Karpas-422 (cell line): Measurements from ENCODE around the gene RPL3. TPM values are rescaled to one million over a fixed set of nuclear protein-coding genes. Genes with fewer than 3 reads are reported as not detected.
A peak's percentile ranks its signal among the peaks of the same experiment; 100 is the strongest.

Source experiments
- DNase-seq: peaks from one replicate; pipeline ENCODE4 v3.0.0-alpha.2; 2015
- H2AFZ ChIP-seq: fragments of 200-600 bp; sonication (generic); 2 replicates; pipeline ENCODE4 v1.6.1; 2014; ENCODE audit warnings: antibody characterized with exemption, low read length, mixed read lengths
- H3K27ac ChIP-seq: fragments of 200-600 bp; sonication (generic); 2 replicates; pipeline ENCODE4 v1.5.1; 2014; ENCODE audit warnings: mild to moderate bottlenecking, low read length, moderate library complexity
- H3K27me3 ChIP-seq: fragments of 200-600 bp; sonication (generic); 2 replicates; pipeline ENCODE4 v1.6.1; 2014; ENCODE audit warnings: low read length, mixed read lengths
- H3K36me3 ChIP-seq: fragments of 200-600 bp; sonication (generic); 2 replicates; pipeline ENCODE4 v1.6.1; 2014; ENCODE audit warnings: low read length, mixed read lengths; ENCODE audit not compliant: insufficient read depth
- H3K4me1 ChIP-seq: fragments of 200-600 bp; sonication (generic); 2 replicates; pipeline ENCODE4 v1.6.1; 2014; ENCODE audit warnings: mild to moderate bottlenecking, low read length, mixed read lengths
- H3K4me2 ChIP-seq: fragments of 200-600 bp; sonication (generic); 2 replicates; pipeline ENCODE4 v1.6.1; 2014; ENCODE audit warnings: low read length, low read depth, mild to moderate bottlenecking; ENCODE audit not compliant: poor library complexity, severe bottlenecking
- H3K4me3 ChIP-seq: fragments of 200-600 bp; sonication (generic); 2 replicates; pipeline ENCODE4 v1.5.1; 2014; ENCODE audit warnings: mild to moderate bottlenecking, antibody characterized with exemption, low read length, mixed read lengths
- H3K79me2 ChIP-seq: fragments of 200-600 bp; sonication (generic); 2 replicates; pipeline ENCODE4 v1.6.1; 2014; ENCODE audit warnings: mild to moderate bottlenecking, low read length, mixed read lengths
- H3K9ac ChIP-seq: fragments of 200-600 bp; sonication (generic); 2 replicates; pipeline ENCODE4 v1.6.0; 2014; ENCODE audit warnings: low read length
- H3K9me2 ChIP-seq: fragments of 200-600 bp; sonication (generic), shearing (Covaris generic); replicated peaks from 2 replicates; pipeline ENCODE4 v1.6.0; 2014; ENCODE audit warnings: mild to moderate bottlenecking, low read length, moderate library complexity; ENCODE audit not compliant: insufficient read depth
- H3K9me3 ChIP-seq: fragments of 300-700, 200-600 bp; sonication (generic); 2 replicates; pipeline ENCODE4 v1.6.1; 2014; ENCODE audit warnings: low read length, mixed read lengths
- H4K20me1 ChIP-seq: fragments of 200-600 bp; sonication (generic); 2 replicates; pipeline ENCODE4 v1.6.1; 2014; ENCODE audit warnings: mild to moderate bottlenecking, antibody characterized with exemption, low read length, low read depth; ENCODE audit not compliant: insufficient read depth
- total RNA-seq: library from RNA; depleted of rRNA; stranded (reverse); fragments of >200 nt; shearing (Covaris generic); gene quantifications from 2 replicates; pipeline ENCODE4 v1.2.3, GENCODE V29; 2014; ENCODE audit warnings: low replicate concordance; rRNA removed

RPL3 gene
- 1,770 and 3,552 TPM in 2 replicates for total RNA-seq

DNA sequence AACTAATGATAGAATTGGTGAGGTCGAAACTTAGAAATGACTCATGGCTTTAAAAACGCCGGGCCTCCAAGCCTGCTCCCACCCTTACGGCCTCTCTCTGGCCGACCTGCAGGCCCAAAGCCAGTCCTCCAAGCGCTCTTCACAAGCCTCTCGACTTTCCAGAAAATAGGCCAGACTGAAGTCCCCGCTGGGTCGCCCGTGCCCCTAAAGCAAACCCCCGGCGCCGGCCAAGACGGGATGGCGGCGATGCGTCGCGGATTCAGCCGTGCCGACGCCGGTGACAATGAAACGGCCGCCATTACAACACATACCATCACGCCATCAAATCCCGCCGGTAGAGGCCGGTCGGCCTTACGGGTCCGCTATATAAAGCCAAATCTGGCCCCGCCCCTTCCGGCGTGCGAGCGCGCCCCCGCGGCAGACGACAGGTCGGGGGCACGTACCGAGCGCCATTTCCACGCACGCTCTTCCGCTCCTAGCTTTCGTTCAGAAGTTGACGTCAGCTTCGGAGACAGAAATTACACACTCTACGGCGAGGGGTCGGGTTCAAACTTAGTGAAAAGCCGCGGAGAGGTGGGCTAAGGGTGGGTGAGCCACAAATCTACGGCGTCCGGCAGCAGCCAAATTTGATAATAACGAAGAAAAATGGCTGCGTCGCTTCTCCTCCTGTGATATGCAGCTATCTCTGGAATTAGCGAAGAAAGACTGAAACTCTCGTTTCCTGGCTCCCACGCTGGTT lies at the start of gene RPL3:
RPL3 (minus strand) TSS at position 340 of the 739 bp plus-strand sequence; CDS start at position 314, 26 bp downstream.
- Histone ChIP-seq H3K4me3 (peak within 1 kb of the TSS; percentile 81), H3K27me3 (no peaks in the 10 kb centered on the region), H3K4me1 (peaks cover 36% of the 10 kb centered on the region), H4K20me1 (peaks cover 47% of the 10 kb centered on the region), H3K27ac (peak within 1 kb of the TSS; percentile 95), H3K4me2 (peak within 1 kb of the TSS; percentile 99), H3K9me3 (no peaks in the 10 kb centered on the region), H3K36me3 (peaks cover 45% of the 10 kb centered on the region), H3K79me2 (peaks cover 37% of the 10 kb centered on the region), H3K9me2 (no peaks in the 10 kb centered on the region), H2AFZ (peak within 1 kb of the TSS; percentile 100), H3K9ac (peak within 1 kb of the TSS; percentile 99)
- DNase-seq, result peak; percentile 99

DNA sequence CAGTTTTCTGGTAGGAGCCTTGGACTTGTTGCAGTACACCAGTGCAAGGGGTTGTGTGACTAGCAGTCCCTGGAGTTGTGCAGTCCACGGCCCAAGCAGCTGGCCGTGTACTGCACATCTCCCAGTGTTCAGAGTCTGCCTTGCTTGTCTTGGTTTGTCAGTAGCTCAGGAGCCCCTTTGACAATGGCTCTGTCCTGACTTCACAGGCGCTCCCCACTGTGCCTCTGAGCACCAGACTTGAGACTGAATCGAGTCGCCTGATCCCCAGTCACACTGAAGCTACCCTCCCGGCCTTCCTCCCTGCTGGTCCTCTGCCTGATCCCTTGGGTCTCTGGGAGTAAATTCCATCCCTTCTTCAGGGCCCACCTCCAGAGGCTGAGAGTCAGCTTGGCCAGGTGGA lies 49.8 kb upstream of the RPL3 start:
- H3K4me2 ChIP-seq, result no peak overlapping the region
- peaks cover 38% of the 10 kb centered on the region for H3K4me1 ChIP-seq
- peaks cover 41% of the 10 kb centered on the region for H3K79me2 ChIP-seq
- H3K27me3 ChIP-seq, result no peaks in the 10 kb centered on the region
- no peak for DNase-seq
- H3K27ac ChIP-seq, result no peak overlapping the region; the same call in 1 of the 2 replicates
- peaks cover 3% of the 10 kb centered on the region; the same call in 1 of the 2 replicates for H3K9me3 ChIP-seq
- no peak overlapping the region for H2AFZ ChIP-seq
- H3K4me3 ChIP-seq, result no peak overlapping the region
- no peak overlapping the region for H3K9ac ChIP-seq
- no peaks in the 10 kb centered on the region for H4K20me1 ChIP-seq
- H3K36me3 ChIP-seq, result peaks cover 3% of the 10 kb centered on the region
- H3K9me2 ChIP-seq, result no peaks in the 10 kb centered on the region

DNA sequence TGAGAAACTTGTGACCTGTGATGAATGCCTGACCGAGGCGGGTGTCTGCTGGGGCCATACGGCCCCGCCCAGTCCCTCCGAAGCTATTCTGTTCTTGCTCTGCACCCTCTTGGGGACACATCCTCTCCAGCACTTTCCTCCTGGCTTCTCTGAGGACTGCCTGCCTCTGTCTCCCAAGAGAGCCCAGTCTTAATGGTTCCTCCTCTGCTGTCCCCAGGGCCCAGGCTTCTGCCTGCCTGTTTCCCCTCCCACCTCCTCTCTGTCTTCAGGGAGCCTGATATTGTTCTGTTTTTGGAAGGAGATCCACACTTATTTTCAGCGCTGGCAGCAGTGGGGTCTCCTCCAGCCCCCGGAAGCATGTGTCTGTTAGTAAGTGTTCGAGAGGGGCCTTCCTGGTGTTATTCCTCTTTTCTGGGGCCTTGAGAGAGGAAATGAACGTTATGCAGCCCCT lies 49.1 kb upstream of the RPL3 start:
- peak overlapping the region; percentile 58 for H3K4me2 ChIP-seq
- H3K27ac ChIP-seq, result peak overlapping the region; percentile 71

DNA sequence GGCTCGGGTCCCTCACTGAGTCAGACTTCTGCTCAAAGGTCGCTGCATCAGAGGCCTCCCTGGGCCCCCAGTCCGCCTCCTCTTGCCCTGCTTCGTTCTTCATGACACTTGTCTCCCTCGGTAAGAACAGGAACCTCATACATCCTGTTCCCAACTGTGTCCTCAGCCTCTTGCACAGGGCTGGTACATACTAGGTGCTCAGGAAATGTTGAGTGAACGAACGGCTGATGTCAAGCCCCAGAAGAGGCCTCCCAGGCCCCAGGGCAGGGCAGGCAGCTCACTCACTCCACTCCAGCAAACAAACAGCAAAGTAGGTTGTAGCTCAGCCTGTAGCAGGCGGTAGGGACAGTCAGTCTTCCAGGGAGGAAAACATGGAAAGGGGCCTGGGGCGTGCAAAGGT lies 47.6 kb upstream of the RPL3 start:
- Histone ChIP-seq H4K20me1 (no peaks in the 10 kb centered on the region; the same call in 1 of the 2 replicates), H3K27ac (no peak overlapping the region), H3K9me2 (no peaks in the 10 kb centered on the region), H3K4me2 (no peak overlapping the region), H3K36me3 (peaks cover 3% of the 10 kb centered on the region), H3K4me3 (no peak overlapping the region), H3K4me1 (peaks cover 58% of the 10 kb centered on the region), H3K79me2 (peaks cover 60% of the 10 kb centered on the region), H2AFZ (no peak overlapping the region), H3K9me3 (peaks cover 3% of the 10 kb centered on the region; the same call in 1 of the 2 replicates), H3K27me3 (no peaks in the 10 kb centered on the region), H3K9ac (no peak overlapping the region)
- no peak for DNase-seq

More for the DNA sequence above, 49.1 kb upstream of the RPL3 start:
- Histone ChIP-seq H3K4me1 (peaks cover 45% of the 10 kb centered on the region), H3K9me3 (peaks cover 3% of the 10 kb centered on the region; the same call in 1 of the 2 replicates), H3K79me2 (peaks cover 48% of the 10 kb centered on the region), H3K9ac (peak overlapping the region; percentile 12; the same call in 1 of the 2 replicates), H3K9me2 (no peaks in the 10 kb centered on the region), H3K4me3 (no peak overlapping the region), H3K27me3 (no peaks in the 10 kb centered on the region), H3K36me3 (peaks cover 3% of the 10 kb centered on the region), H2AFZ (no peak overlapping the region), H4K20me1 (no peaks in the 10 kb centered on the region)
- peak; percentile 68 for DNase-seq

DNA sequence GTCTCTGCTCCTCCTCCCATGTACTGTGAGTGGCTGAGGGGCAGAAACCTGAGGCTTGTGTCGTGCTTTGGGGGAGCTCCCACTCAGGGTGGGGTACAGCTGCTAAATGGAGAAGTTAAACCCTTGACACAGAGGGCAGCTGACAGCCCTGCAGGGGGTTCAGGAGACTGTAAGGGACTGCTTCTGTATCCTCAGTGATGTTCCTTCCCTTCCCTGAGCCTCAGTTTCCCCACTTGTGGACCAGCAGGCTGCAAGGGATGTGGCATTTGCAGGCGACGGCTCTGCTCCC lies 46.0 kb upstream of the RPL3 start:
- peak overlapping the region; percentile 47 for H3K27ac ChIP-seq
- H3K9ac ChIP-seq, result peak overlapping the region; percentile 40
- H4K20me1 ChIP-seq, result no peaks in the 10 kb centered on the region; the same call in 1 of the 2 replicates
- DNase-seq, result peak; percentile 39
- H3K9me3 ChIP-seq, result no peaks in the 10 kb centered on the region
- H3K27me3 ChIP-seq, result no peaks in the 10 kb centered on the region
- H3K79me2 ChIP-seq, result peaks cover 61% of the 10 kb centered on the region
- H3K9me2 ChIP-seq, result no peaks in the 10 kb centered on the region
- H3K36me3 ChIP-seq, result no peaks in the 10 kb centered on the region
- H3K4me2 ChIP-seq, result no peak overlapping the region
- H3K4me1 ChIP-seq, result peaks cover 58% of the 10 kb centered on the region
- no peak overlapping the region for H3K4me3 ChIP-seq
- no peak overlapping the region for H2AFZ ChIP-seq

DNA sequence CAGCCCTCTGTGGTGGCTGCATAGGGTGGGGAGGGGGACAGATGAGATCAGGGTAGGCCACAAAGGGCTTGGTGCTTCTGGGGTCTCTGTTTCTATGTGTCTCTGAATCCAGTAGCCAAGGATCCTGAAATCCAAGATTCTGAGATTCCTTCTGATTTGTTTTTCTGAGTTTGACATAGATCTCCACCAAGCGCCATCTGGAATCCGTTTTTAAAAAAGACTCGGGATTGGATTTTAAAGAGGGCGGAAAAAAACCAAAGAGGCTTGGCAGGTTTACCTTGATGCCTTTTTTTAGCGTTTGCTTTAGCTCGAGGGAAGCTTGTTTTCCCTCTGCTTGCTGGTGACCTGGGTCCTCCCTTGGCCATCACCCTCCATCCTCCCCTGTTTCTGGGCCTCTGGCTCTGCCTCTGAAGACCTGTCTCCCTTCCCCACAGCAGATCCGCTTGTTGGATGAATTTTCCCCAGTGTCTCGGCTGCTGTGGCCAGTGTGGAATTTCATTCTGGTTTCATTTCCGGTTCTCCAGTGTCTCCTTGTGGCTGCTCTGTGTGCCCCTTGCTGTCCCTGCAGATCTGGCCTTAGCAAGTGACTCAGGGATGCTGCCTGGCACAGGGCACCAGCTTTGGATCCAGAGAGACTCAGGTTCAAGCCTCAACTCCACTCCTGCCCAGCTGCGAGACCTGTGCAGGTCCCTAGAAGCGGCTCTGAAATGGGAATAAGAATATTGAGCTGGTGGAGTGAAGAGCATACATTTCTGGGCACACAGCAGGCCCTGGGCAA lies 45.5 kb upstream of the RPL3 start:
- Histone ChIP-seq H3K27me3 (no peaks in the 10 kb centered on the region), H2AFZ (no peak overlapping the region), H4K20me1 (no peaks in the 10 kb centered on the region; the same call in 1 of the 2 replicates), H3K36me3 (no peaks in the 10 kb centered on the region), H3K4me2 (no peak overlapping the region), H3K4me1 (peaks cover 58% of the 10 kb centered on the region), H3K9ac (peak overlapping the region; percentile 40), H3K4me3 (no peak overlapping the region), H3K9me3 (no peaks in the 10 kb centered on the region), H3K27ac (peak overlapping the region; percentile 47), H3K9me2 (no peaks in the 10 kb centered on the region), H3K79me2 (peaks cover 61% of the 10 kb centered on the region)
- DNase-seq, result no peak

DNA sequence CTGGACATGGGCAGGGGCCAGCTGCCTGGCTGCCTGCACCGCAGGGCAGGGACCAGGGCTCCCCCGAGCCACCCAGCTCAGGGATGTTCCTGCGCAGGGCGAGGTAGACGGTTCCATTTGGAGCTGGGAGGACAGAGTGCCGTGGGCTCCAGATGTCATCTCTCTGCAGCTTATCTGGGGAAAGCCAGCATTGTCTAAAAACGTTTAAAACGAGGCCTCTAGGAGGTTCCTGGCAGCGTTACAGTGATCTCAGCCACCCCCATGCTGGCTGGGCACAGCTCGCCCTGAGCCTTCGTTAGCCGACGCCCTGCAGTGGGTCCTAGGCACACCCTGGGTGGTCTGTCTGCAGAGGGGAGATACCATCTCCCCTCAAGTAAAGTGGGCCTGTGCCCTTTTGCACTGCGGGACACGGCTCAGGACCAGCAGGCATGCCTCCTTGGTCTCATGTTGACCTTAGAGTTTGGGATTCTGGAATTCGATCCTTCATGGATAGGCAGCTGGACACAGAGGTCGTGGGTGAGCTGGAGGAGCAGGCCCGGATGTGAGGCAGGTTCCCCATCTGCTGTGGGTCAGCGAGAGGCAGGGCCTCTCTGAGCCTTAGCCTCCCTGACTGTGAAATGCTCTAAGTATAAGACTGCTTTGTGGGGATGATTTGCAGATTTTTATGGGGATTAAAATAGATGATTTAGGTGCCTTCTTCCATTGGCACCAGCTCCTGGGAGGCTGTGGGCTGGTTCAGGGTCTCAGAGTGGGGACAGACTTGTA lies 44.5 kb upstream of the RPL3 start:
- no peak overlapping the region for H3K4me2 ChIP-seq
- H2AFZ ChIP-seq, result no peak overlapping the region
- H3K9me3 ChIP-seq, result no peaks in the 10 kb centered on the region
- H3K36me3 ChIP-seq, result no peaks in the 10 kb centered on the region
- H3K4me1 ChIP-seq, result peaks cover 56% of the 10 kb centered on the region
- H3K4me3 ChIP-seq, result no peak overlapping the region
- no peak for DNase-seq
- H3K27me3 ChIP-seq, result no peaks in the 10 kb centered on the region
- peaks cover 55% of the 10 kb centered on the region for H3K79me2 ChIP-seq
- peak overlapping the region; percentile 32; the same call in 1 of the 2 replicates for H3K27ac ChIP-seq
- no peaks in the 10 kb centered on the region for H3K9me2 ChIP-seq
- H4K20me1 ChIP-seq, result no peaks in the 10 kb centered on the region; the same call in 1 of the 2 replicates
- peak overlapping the region; percentile 24; the same call in 1 of the 2 replicates for H3K9ac ChIP-seq
